ENCODE results near the gene CALN1. TPM values are rescaled to one million over a fixed set of nuclear protein-coding genes. Genes with fewer than 3 reads are reported as not detected.

Gene CALN1
- total RNA-seq, 2 donors from 2014 or later = 0.52 to 1.6 TPM

GRCh38 chr7:71761336-71761735 is 650.8 kb downstream of the CALN1 start:
- H3K4me3 ChIP-seq = no peak overlapping the region
- TF ChIP-seq CTCF (IDR thresholded peaks at IDR 0.05) (no peak), POLR2A (IDR thresholded peaks at IDR 0.05) (no peak)
- DNase-seq (no peak), ATAC-seq (no peak)
- H3K9me3 ChIP-seq = peaks cover 0 to 16% (median 0%) of the 10 kb centered on the region in 3 donors
- H3K4me1 ChIP-seq = no peaks in the 10 kb centered on the region
- no peaks in the 10 kb centered on the region for H3K36me3 ChIP-seq (replicated peaks in 1 of 2; ENCODE audit: insufficient read depth in 1 of 2, low read depth in 2 of 2)
- H3K27ac ChIP-seq = no peak overlapping the region
- intact Hi-C loops (cut with DNase I) = no loop called here
- H3K27me3 ChIP-seq = no peaks in the 10 kb centered on the region

- H3K27ac ChIP-seq = no peak overlapping the region
- no peak overlapping the region for H3K4me3 ChIP-seq
- H3K4me1 ChIP-seq = peaks cover 11% of the 10 kb centered on the region
- WGBS, 2 donors = 53 to 67% methylated on average over 3 to 4 of the region's 4 CpGs
- no peaks in the 10 kb centered on the region for H3K36me3 ChIP-seq (replicated peaks in 1 of 2; ENCODE audit: insufficient read depth in 1 of 2, low read depth in 2 of 2)
- H3K27me3 ChIP-seq = peaks cover 0 to 13% of the 10 kb centered on the region in 2 donors
- no peak for ATAC-seq
- no peak for DNase-seq
- peaks cover 0 to 5% (median 0%) of the 10 kb centered on the region in 3 donors for H3K9me3 ChIP-seq
- TF ChIP-seq POLR2A (IDR thresholded peaks at IDR 0.05) (no peak), CTCF (IDR thresholded peaks at IDR 0.05) (no peak)
- intact Hi-C loops (cut with DNase I) = no loop called here
These were observed 657.3 kb downstream of the CALN1 start for GRCh38 chr7:71754828-71755227.

- Histone ChIP-seq H3K4me1 (peaks cover 11% of the 10 kb centered on the region), H3K9me3 (peaks cover 0 to 5% (median 0%) of the 10 kb centered on the region in 3 donors), H3K27ac (no peak overlapping the region), H3K36me3 (replicated peaks in 1 of 2; ENCODE audit: insufficient read depth in 1 of 2, low read depth in 2 of 2) (no peaks in the 10 kb centered on the region), H3K27me3 (peaks cover 0 to 13% of the 10 kb centered on the region in 2 donors), H3K4me3 (no peak overlapping the region)
- no peak for DNase-seq
- WGBS, 2 donors = 30 to 39% methylated on average over 9 of the region's 9 CpGs
- no peak for TF ChIP-seq POLR2A (IDR thresholded peaks at IDR 0.05)
- no peak for TF ChIP-seq CTCF (IDR thresholded peaks at IDR 0.05)
- intact Hi-C loops (cut with DNase I) = no loop called here
- ATAC-seq = no peak
These were observed 658.0 kb downstream of the CALN1 start for GRCh38 chr7:71753956-71754664.

GRCh38 chr7:71753236-71753635 is 658.9 kb downstream of the CALN1 start:
- H3K27ac ChIP-seq = no peak overlapping the region
- H3K4me3 ChIP-seq = no peak overlapping the region
- H3K9me3 ChIP-seq = peaks cover 0 to 5% (median 0%) of the 10 kb centered on the region in 3 donors
- 80 to 92% methylated on average over 2 of the region's 2 CpGs for WGBS, 2 donors
- TF ChIP-seq POLR2A (IDR thresholded peaks at IDR 0.05) = no peak
- TF ChIP-seq CTCF (IDR thresholded peaks at IDR 0.05) = no peak
- intact Hi-C loops (cut with DNase I) = no loop called here
- H3K27me3 ChIP-seq = peaks cover 0 to 13% of the 10 kb centered on the region in 2 donors
- ATAC-seq = no peak
- no peak for DNase-seq
- H3K4me1 ChIP-seq = peaks cover 11% of the 10 kb centered on the region
- H3K36me3 ChIP-seq (replicated peaks in 1 of 2; ENCODE audit: insufficient read depth in 1 of 2, low read depth in 2 of 2) = no peaks in the 10 kb centered on the region
